ENCODE measurements around the gene KRT80. TPM values are rescaled to one million over a fixed set of nuclear protein-coding genes. Genes with fewer than 3 reads are reported as not detected.
A peak's percentile ranks its signal among the peaks of the same experiment; 100 is the strongest.

Gene KRT80
- total and polyA plus RNA-seq, 2 donors (not counting 3 experiments of a cell fraction or from before 2014, with no cell fraction given) = 13.6 to 23.7 TPM

GRCh38 chr12:52187640-52188039 is 4.2 kb downstream of the KRT80 start:
- H3K79me2 ChIP-seq (ENCODE audit: control insufficient read depth, insufficient read depth, low read length) = no peaks in the 10 kb centered on the region
- intact Hi-C loops (cut with micrococcal nuclease) = no loop called here
- DNase-seq (ENCODE audit: low read depth, low spot score) = no peak
- no peak overlapping the region for H2AFZ ChIP-seq (ENCODE audit: low read depth, low read length)
- no peaks in the 10 kb centered on the region for H3K9me1 ChIP-seq (replicated peaks; ENCODE audit: control insufficient read depth, extremely low read depth, insufficient read depth, low read length)
- no peaks in the 10 kb centered on the region for H3K9me3 ChIP-seq (replicated peaks; ENCODE audit: control insufficient read depth, insufficient read depth, low read length)
- no peak for TF ChIP-seq POLR2AphosphoS5 (IDR thresholded peaks at IDR 0.05; ENCODE audit: insufficient read depth, low read depth, low read length)
- TF ChIP-seq POLR2A (IDR thresholded peaks at IDR 0.05; ENCODE audit: low read depth, low read length) = no peak
- no peak for TF ChIP-seq GATA2 (IDR thresholded peaks at IDR 0.05; ENCODE audit: insufficient read depth, insufficient read length, low read depth, low read length)
- TF ChIP-seq EZH2 (IDR thresholded peaks at IDR 0.05; ENCODE audit: borderline replicate concordance, low read depth, low read length, severe bottlenecking) = no peak
- TF ChIP-seq MAX (IDR thresholded peaks at IDR 0.05; ENCODE audit: insufficient read depth, insufficient read length) = no peak
- no peak for TF ChIP-seq MYC (IDR thresholded peaks at IDR 0.05; ENCODE audit: low read depth, low read length)
- no peak for FAIRE-seq
- no peak overlapping the region for H3K9ac ChIP-seq (replicated peaks; ENCODE audit: extremely low read depth, insufficient read depth, low read length)
- H3K4me3 ChIP-seq (replicated peaks in 1 of 3; ENCODE audit: insufficient read depth in 1 of 3, low read depth in 1 of 3, low read length in 3 of 3) = no peak overlapping the region
- H4K20me1 ChIP-seq (replicated peaks; ENCODE audit: control insufficient read depth, extremely low read depth, insufficient read depth, low read length) = no peaks in the 10 kb centered on the region
- no peak overlapping the region for H3K4me2 ChIP-seq (ENCODE audit: insufficient read depth, low read length)
- ChIA-PET CTCF (interaction anchor here (4.6 to 12.0 kb wide), 2 partner anchors 11 to 26 kb away, joined by 34 to 138 read pairs; no protein-coding TSS in a partner anchor), POLR2A (no interaction called here)
- no peaks in the 10 kb centered on the region for H3K27me3 ChIP-seq (ENCODE audit: control insufficient read depth in 2 of 2, insufficient read depth in 2 of 2, low read length in 2 of 2)
- H3K36me3 ChIP-seq (ENCODE audit: control insufficient read depth in 2 of 2, extremely low read depth in 1 of 2, insufficient read depth in 2 of 2, low read length in 2 of 2) = no peaks in the 10 kb centered on the region
- BruUV-seq (replicated peaks) = no TSS peak
- dilution Hi-C loops (cut with MboI; ENCODE audit: extremely low pct_ligation_motif_present, low sequenced_read_pairs) = no loop called here
- peaks cover 78% of the 10 kb centered on the region for H3K4me1 ChIP-seq (ENCODE audit: control insufficient read depth, extremely low read depth, insufficient read depth, low read length)
- peak overlapping the region; percentile 79 for H3K27ac ChIP-seq (ENCODE audit: insufficient read depth, low read depth, low read length)

DNA sequence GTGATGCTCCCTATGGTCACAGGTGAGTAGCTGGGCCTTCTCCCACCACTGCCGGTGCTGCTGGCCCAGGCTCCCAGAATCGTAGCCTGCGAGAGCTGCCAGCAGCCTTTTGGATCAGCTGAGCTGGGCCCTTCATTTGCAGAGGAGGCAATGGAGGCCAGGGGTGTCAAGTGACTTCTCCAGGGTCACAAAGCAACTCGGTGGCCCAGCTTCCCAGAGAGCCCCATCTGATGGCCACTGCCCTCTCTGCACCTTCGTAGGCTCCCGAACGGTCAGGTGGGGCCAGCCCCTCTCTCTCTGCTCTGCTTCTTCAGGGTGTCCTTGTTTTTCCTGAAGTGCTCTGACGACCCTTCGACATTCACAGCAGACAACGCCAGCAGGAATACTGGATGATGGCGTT is 4.6 kb downstream of the KRT80 start:
- Histone ChIP-seq H3K4me1 (ENCODE audit: control insufficient read depth, extremely low read depth, insufficient read depth, low read length) (peaks cover 74% of the 10 kb centered on the region), H3K36me3 (ENCODE audit: control insufficient read depth in 2 of 2, extremely low read depth in 1 of 2, insufficient read depth in 2 of 2, low read length in 2 of 2) (no peaks in the 10 kb centered on the region), H3K9me1 (replicated peaks; ENCODE audit: control insufficient read depth, extremely low read depth, insufficient read depth, low read length) (no peaks in the 10 kb centered on the region), H3K79me2 (ENCODE audit: control insufficient read depth, insufficient read depth, low read length) (no peaks in the 10 kb centered on the region), H3K9me3 (replicated peaks; ENCODE audit: control insufficient read depth, insufficient read depth, low read length) (no peaks in the 10 kb centered on the region), H4K20me1 (replicated peaks; ENCODE audit: control insufficient read depth, extremely low read depth, insufficient read depth, low read length) (no peaks in the 10 kb centered on the region), H2AFZ (ENCODE audit: low read depth, low read length) (no peak overlapping the region), H3K9ac (replicated peaks; ENCODE audit: extremely low read depth, insufficient read depth, low read length) (peak overlapping the region; percentile 0), H3K27ac (ENCODE audit: insufficient read depth, low read depth, low read length) (peak overlapping the region; percentile 79), H3K4me3 (replicated peaks in 1 of 3; ENCODE audit: insufficient read depth in 1 of 3, low read depth in 1 of 3, low read length in 3 of 3) (no peak overlapping the region), H3K27me3 (ENCODE audit: control insufficient read depth in 2 of 2, insufficient read depth in 2 of 2, low read length in 2 of 2) (no peaks in the 10 kb centered on the region), H3K4me2 (ENCODE audit: insufficient read depth, low read length) (no peak overlapping the region)
- no TSS peak for BruUV-seq (replicated peaks)
- POLR2A ChIA-PET = no interaction called here
- no peak for TF ChIP-seq MYC (IDR thresholded peaks at IDR 0.05; ENCODE audit: low read depth, low read length)
- no peak for TF ChIP-seq FOS (IDR thresholded peaks at IDR 0.05; ENCODE audit: borderline replicate concordance, insufficient read depth, low read length)
- TF ChIP-seq POLR2AphosphoS5 (IDR thresholded peaks at IDR 0.05; ENCODE audit: insufficient read depth, low read depth, low read length) = no peak
- no peak for TF ChIP-seq MAX (IDR thresholded peaks at IDR 0.05; ENCODE audit: insufficient read depth, insufficient read length)
- TF ChIP-seq JUN (IDR thresholded peaks at IDR 0.05; ENCODE audit: borderline replicate concordance, insufficient read depth, insufficient read length, low read depth) = no peak
- no peak for TF ChIP-seq EZH2 (IDR thresholded peaks at IDR 0.05; ENCODE audit: borderline replicate concordance, low read depth, low read length, severe bottlenecking)
- TF ChIP-seq GATA2 (IDR thresholded peaks at IDR 0.05; ENCODE audit: insufficient read depth, insufficient read length, low read depth, low read length) = no peak
- TF ChIP-seq, protein P1, sequence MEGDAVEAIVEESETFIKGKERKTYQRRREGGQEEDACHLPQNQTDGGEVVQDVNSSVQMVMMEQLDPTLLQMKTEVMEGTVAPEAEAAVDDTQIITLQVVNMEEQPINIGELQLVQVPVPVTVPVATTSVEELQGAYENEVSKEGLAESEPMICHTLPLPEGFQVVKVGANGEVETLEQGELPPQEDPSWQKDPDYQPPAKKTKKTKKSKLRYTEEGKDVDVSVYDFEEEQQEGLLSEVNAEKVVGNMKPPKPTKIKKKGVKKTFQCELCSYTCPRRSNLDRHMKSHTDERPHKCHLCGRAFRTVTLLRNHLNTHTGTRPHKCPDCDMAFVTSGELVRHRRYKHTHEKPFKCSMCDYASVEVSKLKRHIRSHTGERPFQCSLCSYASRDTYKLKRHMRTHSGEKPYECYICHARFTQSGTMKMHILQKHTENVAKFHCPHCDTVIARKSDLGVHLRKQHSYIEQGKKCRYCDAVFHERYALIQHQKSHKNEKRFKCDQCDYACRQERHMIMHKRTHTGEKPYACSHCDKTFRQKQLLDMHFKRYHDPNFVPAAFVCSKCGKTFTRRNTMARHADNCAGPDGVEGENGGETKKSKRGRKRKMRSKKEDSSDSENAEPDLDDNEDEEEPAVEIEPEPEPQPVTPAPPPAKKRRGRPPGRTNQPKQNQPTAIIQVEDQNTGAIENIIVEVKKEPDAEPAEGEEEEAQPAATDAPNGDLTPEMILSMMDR (IDR thresholded peaks at IDR 0.05; ENCODE audit: extremely low read depth in 1 of 2, insufficient read depth in 1 of 2, low read depth in 1 of 2, low read length in 2 of 2) = no peak
- no peak for TF ChIP-seq POLR2A (IDR thresholded peaks at IDR 0.05; ENCODE audit: low read depth, low read length)
- DNase-seq (ENCODE audit: low read depth, low spot score) (no peak), FAIRE-seq (no peak)
- intact Hi-C loops (cut with micrococcal nuclease) = no loop called here
- dilution Hi-C loops (cut with MboI; ENCODE audit: extremely low pct_ligation_motif_present, low sequenced_read_pairs) = no loop called here
- CTCF ChIA-PET = interaction anchor here (1.0 to 12.0 kb wide), 3 partner anchors 9 to 27 kb away, joined by 3 to 138 read pairs (median 34); no protein-coding TSS in a partner anchor

All from endothelial cell of umbilical vein (primary cell).